CD8-positive, alpha-beta memory T cell (primary cell): ENCODE results near the gene CEP43. TPM values are rescaled to one million over a fixed set of nuclear protein-coding genes. Genes with fewer than 3 reads are reported as not detected.

ENCODE experiments used
- CTCF ChIA-PET: fragments of 350-600 bp; sonication (Branson Sonifier 250); formaldehyde crosslinking; loops from one replicate; lab custom pipeline; 2021; ENCODE audit warnings: antibody characterized with exemption; lab: Charles Lee
- POLR2A ChIA-PET: fragments of 350-600 bp; sonication (Branson Sonifier 250); formaldehyde crosslinking; loops from one replicate; lab custom pipeline; 2021; ENCODE audit warnings: antibody characterized with exemption; lab: Charles Lee
- DNase-seq, 5 donors: peaks; one replicate each; pipeline versions ENCODE4 v3.0.0 to v3.0.0-alpha.2; 2020 to 2022; ENCODE audit warnings: mixed read lengths in 1 of 5
- H3K27ac ChIP-seq: one replicate; pipeline ENCODE4 v1.7.0; 2013; ENCODE audit warnings: low read depth, mild to moderate bottlenecking, low read length, moderate library complexity
- H3K27me3 ChIP-seq: 2 replicates; pipeline ENCODE4 v1.7.0; 2013; ENCODE audit warnings: low read length, mild to moderate bottlenecking; ENCODE audit not compliant: insufficient read depth, poor library complexity, severe bottlenecking
- H3K36me3 ChIP-seq: 2 replicates; pipeline ENCODE4 v1.7.0; 2013; ENCODE audit warnings: mild to moderate bottlenecking, low read length, moderate library complexity; ENCODE audit not compliant: insufficient read depth
- H3K4me1 ChIP-seq: 2 replicates; pipeline ENCODE4 v1.7.0; 2013; ENCODE audit warnings: mild to moderate bottlenecking, low read length, moderate library complexity; ENCODE audit not compliant: insufficient read depth
- H3K4me3 ChIP-seq: 2 replicates; pipeline ENCODE4 v1.7.0; 2013; ENCODE audit warnings: mild to moderate bottlenecking, low read length
- H3K9me3 ChIP-seq: 2 replicates; pipeline ENCODE4 v1.7.0; 2013; ENCODE audit warnings: mild to moderate bottlenecking, low read length
- H3K27ac Mint-ChIP-seq, 8 donors: one replicate each; pipeline ENCODE4 v1.8.0; 2020 to 2021; ENCODE audit warnings: mixed read lengths in 8 of 8, mild to moderate bottlenecking in 6 of 8, inconsistent platforms in 3 of 8, moderate library complexity in 3 of 8
- H3K27me3 Mint-ChIP-seq, 2 donors: one replicate each; pipeline ENCODE4 v1.8.0; 2020 to 2021; ENCODE audit warnings: mixed read lengths in 2 of 2, mild to moderate bottlenecking in 1 of 2, moderate library complexity in 1 of 2
- H3K36me3 Mint-ChIP-seq, 3 donors: one replicate each; pipeline ENCODE4 v1.8.0; 2020 to 2021; ENCODE audit warnings: mixed read lengths in 3 of 3, inconsistent platforms in 1 of 3, mild to moderate bottlenecking in 1 of 3
- H3K4me1 Mint-ChIP-seq, 3 donors: one replicate each; pipeline ENCODE4 v1.8.0; 2020 to 2021; ENCODE audit warnings: mixed read lengths in 3 of 3, inconsistent platforms in 1 of 3, mild to moderate bottlenecking in 1 of 3
- H3K4me3 Mint-ChIP-seq, 7 donors: one replicate each; pipeline ENCODE4 v1.8.0; 2020 to 2021; ENCODE audit warnings: mixed read lengths in 7 of 7, mild to moderate bottlenecking in 6 of 7, moderate library complexity in 4 of 7, inconsistent platforms in 2 of 7
- H3K9me3 Mint-ChIP-seq, 5 donors: one replicate each; pipeline ENCODE4 v1.8.0; 2020 to 2022; ENCODE audit warnings: mixed read lengths in 5 of 5, mild to moderate bottlenecking in 3 of 5, moderate library complexity in 2 of 5, inconsistent platforms in 1 of 5
- polyA plus RNA-seq: library from polyadenylated mRNA; unstranded; fragments of 300-500 nt; fragmentation: Illumina TruSeq; gene quantifications from one replicate; pipeline ENCODE4 v1.2.3, GENCODE V29; 2021
- total RNA-seq, 2 experiments: library from RNA; stranded (reverse); gene quantifications; one replicate each; pipeline ENCODE4 v1.2.3, GENCODE V29; 2021

CEP43 gene
- total and polyA plus RNA-seq, 3 experiments from 2014 or later, result 6.8 to 29.5 (median 26.4) TPM

DNA sequence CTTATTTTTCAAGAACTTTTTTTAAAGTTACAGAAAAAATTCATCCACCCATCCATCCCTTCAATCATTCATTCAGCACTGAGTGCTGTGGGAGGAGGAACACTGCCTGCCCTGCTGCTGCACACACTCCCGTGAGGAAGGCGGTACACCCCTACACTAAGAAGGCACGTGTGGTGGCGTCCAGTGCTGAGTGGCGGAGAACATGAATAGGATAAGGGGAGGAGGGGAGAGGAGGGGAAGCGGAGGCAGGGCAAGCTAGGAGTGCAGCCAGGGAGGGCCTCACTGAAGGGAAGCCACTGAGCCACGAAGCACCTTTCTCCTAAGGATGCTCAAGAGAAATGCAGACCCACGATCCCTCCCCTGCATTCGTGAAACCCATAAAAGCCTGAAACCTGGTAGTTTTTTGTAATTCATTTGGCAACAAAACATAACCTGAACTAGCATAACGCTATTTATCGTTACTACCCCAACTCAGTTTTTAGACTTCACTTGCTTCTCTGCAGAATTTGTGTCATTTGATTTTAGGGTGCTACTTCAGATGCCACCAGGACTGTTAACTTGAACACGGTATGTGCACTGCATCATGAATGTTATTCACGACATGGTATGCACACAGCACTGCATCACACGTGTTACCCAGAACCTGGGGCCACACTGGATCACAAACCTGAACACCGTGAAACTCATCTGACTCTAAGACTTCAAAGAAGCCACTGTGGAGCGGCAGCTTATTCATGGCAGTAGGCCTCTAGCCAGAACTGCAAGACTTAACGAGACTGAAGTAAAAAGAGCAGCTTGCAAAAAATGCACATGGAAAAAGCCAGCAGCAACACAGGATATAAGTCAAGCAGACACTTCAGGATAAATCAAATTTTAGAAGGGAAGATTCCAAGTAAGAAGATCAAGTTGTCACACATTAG lies 46.4 kb upstream of the CEP43 start:
- DNase-seq, result no peak
- H3K4me1 Mint-ChIP-seq, result peaks cover 49 to 72% (median 69%) of the 10 kb centered on the region in 3 donors
- peak overlapping the region in 6 of 7 donors; percentile 30 to 95 (median 66) for H3K4me3 Mint-ChIP-seq
- peaks cover 0 to 42% (median 4%) of the 10 kb centered on the region in 3 donors for H3K36me3 Mint-ChIP-seq
- ChIA-PET POLR2A (interaction anchor here (0.7 kb wide), 1 partner anchor 45 kb away, joined by 3 read pairs; no protein-coding TSS in a partner anchor), CTCF (interaction anchor here (5.9 kb wide), 1 partner anchor 35 kb away, joined by 37 read pairs; no protein-coding TSS in a partner anchor)
- H3K27ac ChIP-seq, result no peak overlapping the region
- no peak overlapping the region for H3K4me3 ChIP-seq
- peaks cover 0 to 3% (median 0%) of the 10 kb centered on the region in 5 donors for H3K9me3 Mint-ChIP-seq
- H3K4me1 ChIP-seq, result peaks cover 65% of the 10 kb centered on the region
- no peaks in the 10 kb centered on the region for H3K27me3 ChIP-seq
- peak overlapping the region; percentile 29 to 98 (median 86) for H3K27ac Mint-ChIP-seq
- H3K9me3 ChIP-seq, result no peaks in the 10 kb centered on the region
- H3K27me3 Mint-ChIP-seq, result peaks cover 0 to 4% of the 10 kb centered on the region in 2 donors
- H3K36me3 ChIP-seq, result peaks cover 7% of the 10 kb centered on the region

DNA sequence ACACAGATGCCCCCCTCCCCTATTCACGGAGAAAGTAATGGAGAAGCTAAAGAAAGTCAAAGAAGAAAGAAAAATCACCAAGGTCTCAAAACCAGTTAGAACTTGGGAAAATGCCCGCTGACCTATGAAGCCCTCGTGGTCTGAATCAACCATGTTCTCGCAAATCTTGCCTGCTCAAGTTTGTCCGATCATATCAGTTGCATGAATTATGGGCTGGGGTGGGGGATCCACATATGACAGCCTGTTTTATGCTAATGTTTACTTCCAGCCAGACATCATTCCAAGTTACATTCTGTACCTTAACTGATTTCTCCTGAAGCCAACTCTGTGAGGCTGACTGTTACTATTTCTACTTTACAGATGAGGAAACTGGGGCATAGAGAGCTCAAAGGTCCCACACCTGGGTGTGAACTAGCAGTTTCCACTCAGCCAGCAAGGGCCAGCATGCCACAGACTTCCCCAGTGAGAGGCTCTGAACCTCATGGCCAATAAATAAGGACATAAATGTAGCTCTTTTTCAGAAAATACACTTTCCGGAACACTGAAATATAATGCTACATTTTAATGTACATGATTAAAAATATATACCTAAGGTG lies 45.0 kb upstream of the CEP43 start:
- Mint-ChIP-seq H3K36me3 (peaks cover 0 to 34% (median 4%) of the 10 kb centered on the region in 3 donors), H3K4me3 (peak overlapping the region; percentile 47 to 96 (median 95)), H3K4me1 (peaks cover 63 to 83% (median 83%) of the 10 kb centered on the region in 3 donors), H3K27ac (peak overlapping the region; percentile 43 to 98 (median 85)), H3K27me3 (peaks cover 0 to 7% of the 10 kb centered on the region in 2 donors), H3K9me3 (peaks cover 0 to 3% (median 0%) of the 10 kb centered on the region in 5 donors)
- H3K4me3 ChIP-seq, result peak overlapping the region; percentile 21
- POLR2A ChIA-PET, result interaction anchor here (0.6 kb wide), 1 partner anchor 46 kb away, joined by 3 read pairs; no protein-coding TSS in a partner anchor
- no peaks in the 10 kb centered on the region for H3K36me3 ChIP-seq
- peaks cover 73% of the 10 kb centered on the region for H3K4me1 ChIP-seq
- H3K9me3 ChIP-seq, result no peaks in the 10 kb centered on the region
- no peak overlapping the region for H3K27ac ChIP-seq
- DNase-seq, result no peak
- H3K27me3 ChIP-seq, result no peaks in the 10 kb centered on the region
- CTCF ChIA-PET, result interaction anchor here (1.0 to 5.9 kb wide), 3 partner anchors 34 to 327 kb away, joined by 3 to 37 read pairs (median 3); partner anchors contain the start of gene RPS6KA2

DNA sequence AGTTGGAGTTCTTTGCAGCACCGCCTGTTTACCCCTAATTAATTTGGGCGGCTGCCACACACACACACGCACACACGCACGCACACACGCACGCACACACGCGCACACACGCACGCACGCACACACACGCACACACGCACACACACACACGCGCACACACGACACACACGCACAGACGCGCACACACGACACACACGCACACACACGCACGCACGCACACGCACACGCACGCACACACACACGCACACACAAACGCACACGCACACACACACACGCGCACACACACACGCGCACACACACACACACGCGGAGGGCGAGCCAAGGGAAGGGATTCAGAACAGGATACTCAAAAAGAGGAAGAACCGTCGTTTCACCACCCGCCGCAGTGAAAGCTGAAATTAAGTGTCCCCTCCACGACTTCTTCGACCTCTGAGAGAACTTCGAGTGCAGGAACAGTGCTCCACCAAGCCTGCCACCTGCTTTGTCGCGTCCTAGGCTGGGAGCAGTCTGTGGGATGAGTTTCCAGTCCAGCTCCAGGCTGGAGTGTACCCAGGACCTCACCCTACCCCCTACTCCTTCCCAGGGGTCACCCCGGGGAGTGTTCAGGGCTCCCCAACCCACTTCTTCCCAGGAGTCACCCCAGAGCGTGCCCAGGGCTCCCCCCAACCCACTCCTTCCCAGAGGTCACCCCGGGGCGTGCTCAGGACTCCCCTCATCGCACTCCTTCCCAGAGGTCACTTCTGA lies 43.9 kb upstream of the CEP43 start:
- peak in 3 of 5 donors; percentile 37 to 54 (median 39) for DNase-seq
- Mint-ChIP-seq H3K4me1 (peaks cover 68 to 84% (median 83%) of the 10 kb centered on the region in 3 donors), H3K4me3 (peak overlapping the region; percentile 83 to 96 (median 95)), H3K27me3 (peaks cover 0 to 7% of the 10 kb centered on the region in 2 donors), H3K36me3 (peaks cover 0 to 28% (median 4%) of the 10 kb centered on the region in 3 donors), H3K27ac (peak overlapping the region; percentile 70 to 98 (median 93)), H3K9me3 (peaks cover 0 to 3% (median 0%) of the 10 kb centered on the region in 5 donors)
- ChIA-PET CTCF (interaction anchor here (0.7 to 3.4 kb wide), 5 partner anchors 9 to 328 kb away, joined by 3 to 21 read pairs (median 3); partner anchors contain the start of gene RPS6KA2), POLR2A (interaction anchor here (0.6 kb wide), 1 partner anchor 29 kb away, joined by 9 read pairs; no protein-coding TSS in a partner anchor)
- Histone ChIP-seq H3K27ac (peak overlapping the region; percentile 84), H3K4me1 (peaks cover 75% of the 10 kb centered on the region), H3K9me3 (no peaks in the 10 kb centered on the region), H3K27me3 (no peaks in the 10 kb centered on the region), H3K4me3 (peak overlapping the region; percentile 91), H3K36me3 (no peaks in the 10 kb centered on the region)

DNA sequence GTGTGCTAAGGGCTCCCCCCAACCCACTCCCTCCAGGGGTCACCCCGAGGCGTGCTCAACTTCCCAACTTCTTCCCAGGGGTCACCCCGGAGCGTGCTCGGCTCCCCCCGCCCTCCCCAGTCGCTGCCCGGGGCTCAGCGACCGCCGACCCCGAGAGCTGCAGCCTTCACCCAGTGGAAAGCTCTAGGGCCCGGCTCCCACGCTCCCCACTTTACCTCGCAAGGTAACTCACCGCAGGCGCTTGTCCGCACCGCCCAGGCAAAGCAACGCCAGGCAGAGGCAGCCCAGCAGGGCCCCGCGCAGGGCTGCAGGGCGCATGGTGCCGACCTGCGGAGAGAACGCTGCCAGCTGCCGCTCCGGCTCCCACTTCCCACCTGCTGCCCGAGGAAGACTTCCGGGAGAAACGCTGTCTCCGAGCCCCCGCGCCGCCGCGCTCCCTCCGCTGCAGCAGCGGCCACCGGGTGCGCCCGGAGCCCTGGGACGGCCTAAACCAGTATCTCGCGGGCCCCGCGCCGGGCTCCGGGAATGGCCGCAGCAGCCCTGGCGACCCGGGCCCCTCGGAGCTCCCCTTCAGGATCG lies 43.2 kb upstream of the CEP43 start:
- H3K27me3 Mint-ChIP-seq, result peaks cover 0 to 7% of the 10 kb centered on the region in 2 donors
- H3K4me1 Mint-ChIP-seq, result peaks cover 64 to 82% (median 81%) of the 10 kb centered on the region in 3 donors
- Histone ChIP-seq H3K4me1 (peaks cover 69% of the 10 kb centered on the region), H3K27me3 (no peaks in the 10 kb centered on the region), H3K4me3 (peak overlapping the region; percentile 91), H3K27ac (peak overlapping the region; percentile 84), H3K36me3 (no peaks in the 10 kb centered on the region), H3K9me3 (no peaks in the 10 kb centered on the region)
- H3K4me3 Mint-ChIP-seq, result peak overlapping the region; percentile 83 to 96 (median 95)
- H3K9me3 Mint-ChIP-seq, result peaks cover 0 to 3% (median 0%) of the 10 kb centered on the region in 5 donors
- no peak for DNase-seq
- ChIA-PET POLR2A (interaction anchor here (0.6 to 1.2 kb wide), 5 partner anchors 11 to 43 kb away, joined by 3 to 9 read pairs (median 4); partner anchors contain the start of gene CEP43), CTCF (interaction anchor here (0.7 to 3.4 kb wide), 5 partner anchors 8 to 186 kb away, joined by 3 to 21 read pairs (median 3); partner anchors contain the start of gene CEP43)
- peaks cover 0 to 24% (median 4%) of the 10 kb centered on the region in 3 donors for H3K36me3 Mint-ChIP-seq
- H3K27ac Mint-ChIP-seq, result peak overlapping the region in 6 of 8 donors; percentile 29 to 98 (median 94)

DNA sequence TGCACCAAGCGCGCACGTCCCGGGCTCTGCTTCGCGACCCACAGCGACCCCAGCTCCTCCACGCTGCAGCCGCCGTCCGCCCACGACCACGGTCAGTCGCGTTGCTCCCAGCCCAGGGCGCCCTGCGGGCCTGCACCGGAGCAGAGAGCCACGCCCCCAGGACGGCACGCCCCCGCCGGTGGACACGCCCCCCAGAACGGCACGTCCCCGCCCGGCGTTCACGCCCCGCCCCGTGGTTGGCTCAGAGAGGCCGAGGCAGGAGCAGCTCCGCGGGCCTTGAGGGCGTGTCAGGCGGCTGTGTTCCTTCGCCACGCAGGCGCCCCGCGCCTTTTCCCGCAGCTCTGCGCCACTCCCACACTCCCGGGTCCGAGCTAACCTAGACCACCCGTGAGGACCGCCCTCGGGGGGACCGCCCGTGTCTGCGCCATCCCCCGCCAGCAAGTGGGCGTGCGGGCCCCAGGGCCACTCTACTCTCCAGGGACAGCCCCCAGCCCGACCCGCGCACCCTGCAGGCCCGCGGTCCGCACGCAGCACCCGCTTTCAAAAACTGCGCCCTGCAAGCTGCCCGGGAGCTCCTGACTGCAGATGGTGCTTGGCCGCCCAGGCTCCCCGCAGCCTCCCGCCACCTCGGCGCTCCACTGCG lies 42.6 kb upstream of the CEP43 start, which contains the start of gene RNASET2:
RNASET2 (minus strand) TSS at position 107 of the 643 bp plus-strand sequence. CDS start 368 bp downstream, outside the sequence.
- Histone ChIP-seq H3K4me1 (peaks cover 63% of the 10 kb centered on the region), H3K27ac (peak within 1 kb of the TSS; percentile 84), H3K4me3 (peak within 1 kb of the TSS; percentile 91), H3K36me3 (no peaks in the 10 kb centered on the region), H3K9me3 (no peaks in the 10 kb centered on the region), H3K27me3 (no peaks in the 10 kb centered on the region)
- Mint-ChIP-seq H3K27me3 (peaks cover 0 to 7% of the 10 kb centered on the region in 2 donors), H3K4me3 (peak within 1 kb of the TSS; percentile 83 to 96 (median 95)), H3K4me1 (peaks cover 58 to 76% (median 75%) of the 10 kb centered on the region in 3 donors), H3K9me3 (peaks cover 0 to 3% (median 0%) of the 10 kb centered on the region in 5 donors), H3K36me3 (peaks cover 0 to 21% (median 2%) of the 10 kb centered on the region in 3 donors), H3K27ac (peak within 1 kb of the TSS; percentile 93 to 98 (median 96))
- POLR2A ChIA-PET, result interaction anchor here (0.7 to 1.2 kb wide), 4 partner anchors 11 to 43 kb away, joined by 3 to 7 read pairs (median 4); partner anchors contain the start of gene CEP43
- peak; percentile 95 to 99 (median 98) for DNase-seq
- CTCF ChIA-PET, result interaction anchor here (1.2 to 3.4 kb wide), 3 partner anchors 32 to 182 kb away, joined by 3 to 21 read pairs (median 9); partner anchors contain the start of gene CEP43

DNA sequence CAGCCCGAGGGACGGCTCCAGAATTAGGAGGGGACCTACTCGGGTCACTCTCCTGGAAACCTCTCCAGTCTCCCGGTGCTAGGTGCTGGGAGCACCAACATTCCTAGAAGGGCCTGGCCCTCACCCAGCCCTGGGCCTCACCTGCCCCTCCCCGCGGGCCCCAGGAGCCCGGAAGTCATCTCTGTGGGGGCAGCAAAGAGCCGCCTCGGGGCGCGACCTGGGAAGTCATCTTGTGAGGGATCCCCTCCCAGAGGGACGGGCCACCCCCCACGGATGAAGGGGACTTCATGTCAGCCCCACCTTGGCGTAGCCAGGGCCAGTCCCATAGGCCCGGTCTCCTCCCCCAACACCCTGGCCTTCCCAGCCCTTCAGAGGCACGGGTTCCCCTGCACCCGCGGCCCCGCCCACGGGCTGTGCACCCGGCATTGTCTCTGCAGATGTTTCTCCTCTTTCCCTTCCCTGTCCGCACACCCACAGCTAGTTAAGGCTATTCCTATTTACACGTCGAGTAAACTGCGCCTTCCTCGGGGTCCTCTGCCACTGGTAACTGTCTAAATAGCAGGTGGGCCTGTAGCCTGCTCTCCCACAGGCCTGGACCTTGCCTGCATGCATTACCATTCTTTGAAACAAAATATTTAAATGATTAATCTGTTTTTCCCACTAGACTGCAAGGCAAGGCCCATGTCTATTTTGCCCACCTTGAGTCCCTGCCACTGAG lies 42.0 kb upstream of the CEP43 start:
- H3K27me3 Mint-ChIP-seq, result peaks cover 0 to 7% of the 10 kb centered on the region in 2 donors
- POLR2A ChIA-PET, result interaction anchor here (1.2 kb wide), 2 partner anchors 32 to 42 kb away, joined by 4 to 7 read pairs; partner anchors contain the start of gene CEP43
- no peaks in the 10 kb centered on the region for H3K9me3 ChIP-seq
- CTCF ChIA-PET, result interaction anchor here (1.0 to 3.4 kb wide), 4 partner anchors 24 to 182 kb away, joined by 3 to 21 read pairs (median 6); partner anchors contain the start of gene CEP43
- peak overlapping the region; percentile 83 to 96 (median 95) for H3K4me3 Mint-ChIP-seq
- no peaks in the 10 kb centered on the region for H3K27me3 ChIP-seq
- H3K36me3 Mint-ChIP-seq, result peaks cover 0 to 17% (median 2%) of the 10 kb centered on the region in 3 donors
- peaks cover 57% of the 10 kb centered on the region for H3K4me1 ChIP-seq
- peak overlapping the region; percentile 91 for H3K4me3 ChIP-seq
- peak; percentile 47 to 80 (median 59) for DNase-seq
- peak overlapping the region; percentile 87 to 98 (median 95) for H3K27ac Mint-ChIP-seq
- peaks cover 53 to 69% (median 68%) of the 10 kb centered on the region in 3 donors for H3K4me1 Mint-ChIP-seq
- H3K36me3 ChIP-seq, result no peaks in the 10 kb centered on the region
- peak overlapping the region; percentile 84 for H3K27ac ChIP-seq
- peaks cover 0 to 3% (median 0%) of the 10 kb centered on the region in 5 donors for H3K9me3 Mint-ChIP-seq
